Colonic mucosa (tissue), 4 donors: Measurements from ENCODE around the gene FAM168A. TPM values are rescaled to one million over a fixed set of nuclear protein-coding genes. Genes with fewer than 3 reads are reported as not detected.

Experiments
- DNase-seq: peaks from one replicate; pipeline ENCODE4 v3.0.0-alpha.2; 2020
- H3K27ac ChIP-seq: fragments of 200-600 bp; one replicate; pipeline ENCODE4 v1.8.0; 2021
- H3K27me3 ChIP-seq: fragments of 200-600 bp; one replicate; pipeline ENCODE4 v1.8.0; 2021
- H3K36me3 ChIP-seq: fragments of 200-600 bp; one replicate; pipeline ENCODE4 v1.8.0; 2021
- H3K4me1 ChIP-seq: fragments of 200-600 bp; one replicate; pipeline ENCODE4 v1.8.0; 2021; ENCODE audit warnings: mild to moderate bottlenecking
- H3K4me3 ChIP-seq: fragments of 200-600 bp; one replicate; pipeline ENCODE4 v1.8.0; 2021
- H3K9ac ChIP-seq, 2 donors: one replicate each; pipeline ENCODE4 v1.7.0; 2013; ENCODE audit warnings: control low read depth in 2 of 2, low read depth in 2 of 2, low read length in 2 of 2
- H3K9me3 ChIP-seq: fragments of 200-600 bp; one replicate; pipeline ENCODE4 v1.8.0; 2021
- intact Hi-C: fragments of 100-400 bp; cut with DNase I; formaldehyde crosslinking; loops from one replicate; pipeline ENCODE4 v1.14.1; 2022
- total RNA-seq, 2 donors: library from RNA; stranded (reverse); fragmentation: NEBNext Ultra II Directional in 1 of 2; extraction: Animal tissue kit (Norgen Biotek cat#: 25700) in 1 of 2; gene quantifications; one replicate each; pipeline ENCODE4 v1.2.1, GENCODE V29; 2021
- TF ChIP-seq, protein P1 (sequence below): fragments of 200-600 bp; IDR thresholded peaks from one replicate; pipeline ENCODE4 v1.8.0; 2022; ENCODE audit warnings: antibody characterized with exemption, mild to moderate bottlenecking
- donor health status: healthy.
- donor health status: DM: no; HTN: no; CAD: no.
- donor health status: DM: no; HTN: no; CAD: no.

FAM168A gene
- total RNA-seq, 2 donors from 2014 or later = 16.9 to 21.6 TPM

DNA sequence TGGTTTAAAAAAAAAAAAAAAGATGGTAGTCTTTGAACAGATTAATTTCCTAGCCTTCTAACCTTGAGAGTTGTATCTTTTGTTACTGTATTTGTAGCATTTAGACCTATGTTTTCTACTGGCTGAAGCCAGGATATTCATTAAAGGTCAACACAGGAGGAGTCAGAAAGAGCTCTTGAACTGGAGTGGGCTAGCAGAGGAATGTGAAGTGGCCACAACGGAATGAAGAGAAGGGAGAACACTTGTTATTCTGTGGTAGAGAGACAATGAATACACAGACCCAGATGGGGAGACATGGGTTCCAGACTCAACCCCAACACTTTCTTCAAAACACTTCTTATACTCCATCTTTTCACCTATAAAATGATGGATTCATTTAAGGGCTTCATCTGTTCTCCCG is 133.6 kb downstream of the FAM168A start:
- no peak for DNase-seq
- Histone ChIP-seq H3K4me1 (no peaks in the 10 kb centered on the region), H3K27ac (no peak overlapping the region), H3K36me3 (no peaks in the 10 kb centered on the region), H3K27me3 (no peaks in the 10 kb centered on the region), H3K9ac (no peak overlapping the region), H3K9me3 (no peaks in the 10 kb centered on the region), H3K4me3 (no peak overlapping the region)
- TF ChIP-seq, protein P1, sequence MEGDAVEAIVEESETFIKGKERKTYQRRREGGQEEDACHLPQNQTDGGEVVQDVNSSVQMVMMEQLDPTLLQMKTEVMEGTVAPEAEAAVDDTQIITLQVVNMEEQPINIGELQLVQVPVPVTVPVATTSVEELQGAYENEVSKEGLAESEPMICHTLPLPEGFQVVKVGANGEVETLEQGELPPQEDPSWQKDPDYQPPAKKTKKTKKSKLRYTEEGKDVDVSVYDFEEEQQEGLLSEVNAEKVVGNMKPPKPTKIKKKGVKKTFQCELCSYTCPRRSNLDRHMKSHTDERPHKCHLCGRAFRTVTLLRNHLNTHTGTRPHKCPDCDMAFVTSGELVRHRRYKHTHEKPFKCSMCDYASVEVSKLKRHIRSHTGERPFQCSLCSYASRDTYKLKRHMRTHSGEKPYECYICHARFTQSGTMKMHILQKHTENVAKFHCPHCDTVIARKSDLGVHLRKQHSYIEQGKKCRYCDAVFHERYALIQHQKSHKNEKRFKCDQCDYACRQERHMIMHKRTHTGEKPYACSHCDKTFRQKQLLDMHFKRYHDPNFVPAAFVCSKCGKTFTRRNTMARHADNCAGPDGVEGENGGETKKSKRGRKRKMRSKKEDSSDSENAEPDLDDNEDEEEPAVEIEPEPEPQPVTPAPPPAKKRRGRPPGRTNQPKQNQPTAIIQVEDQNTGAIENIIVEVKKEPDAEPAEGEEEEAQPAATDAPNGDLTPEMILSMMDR = no peak
- intact Hi-C loops = no loop called here

- Histone ChIP-seq H3K9me3 (no peaks in the 10 kb centered on the region), H3K36me3 (no peaks in the 10 kb centered on the region), H3K4me3 (no peak overlapping the region), H3K27me3 (no peaks in the 10 kb centered on the region), H3K4me1 (no peaks in the 10 kb centered on the region), H3K27ac (no peak overlapping the region), H3K9ac (no peak overlapping the region)
- intact Hi-C loops = no loop called here
- TF ChIP-seq, protein P1 = no peak
- DNase-seq = no peak
These were observed 134.6 kb downstream of the FAM168A start for GRCh38 chr11:73463359-73463758.

DNA sequence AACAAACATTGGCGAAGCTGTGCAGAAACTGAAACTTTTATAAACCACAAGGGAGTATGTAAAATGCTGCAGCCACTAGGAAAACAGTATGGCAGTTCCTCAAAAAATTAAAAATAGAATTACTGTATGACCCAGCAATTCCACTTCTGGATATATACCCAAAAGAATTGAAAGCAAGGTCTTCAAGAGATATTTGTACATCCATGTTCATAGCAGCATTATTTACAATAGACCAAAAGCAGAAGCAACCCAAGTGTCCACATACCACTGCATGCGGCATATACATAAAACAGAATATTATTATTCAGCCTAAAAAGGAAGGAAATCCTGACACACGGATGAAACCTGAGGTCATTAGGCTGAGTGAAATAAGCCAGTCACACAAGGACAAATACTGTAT is 135.9 kb downstream of the FAM168A start:
- DNase-seq = no peak
- no peak overlapping the region for H3K27ac ChIP-seq
- TF ChIP-seq, protein P1 = no peak
- H3K27me3 ChIP-seq = no peaks in the 10 kb centered on the region
- no peaks in the 10 kb centered on the region for H3K36me3 ChIP-seq
- H3K4me3 ChIP-seq = no peak overlapping the region
- intact Hi-C loops = no loop called here
- no peaks in the 10 kb centered on the region for H3K4me1 ChIP-seq
- no peaks in the 10 kb centered on the region for H3K9me3 ChIP-seq
- no peak overlapping the region for H3K9ac ChIP-seq

DNA sequence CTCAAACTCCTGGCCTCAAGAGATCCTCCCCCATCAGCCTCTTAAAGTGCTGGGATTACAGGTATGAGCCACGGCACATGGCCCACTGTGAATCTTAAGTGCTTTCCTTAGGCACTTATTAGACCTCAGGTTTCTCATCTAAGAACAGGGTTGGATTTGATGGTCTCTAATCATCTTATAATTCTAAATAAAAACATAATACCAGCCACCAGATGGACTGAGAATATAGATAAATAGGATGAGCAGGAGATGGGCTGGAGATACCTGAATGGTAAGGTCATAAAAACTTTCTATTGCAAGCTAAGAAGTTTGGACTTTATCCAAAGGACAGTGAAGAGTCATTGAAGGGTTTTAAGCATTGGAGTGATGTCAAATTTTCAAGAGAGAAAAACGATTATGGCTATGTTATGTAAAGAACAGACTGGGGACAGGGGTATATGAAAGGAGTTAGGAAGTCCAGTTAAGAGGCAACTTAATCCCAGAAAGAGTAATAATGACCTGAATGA is 136.5 kb downstream of the FAM168A start:
- Histone ChIP-seq H3K27ac (no peak overlapping the region), H3K4me1 (no peaks in the 10 kb centered on the region), H3K27me3 (no peaks in the 10 kb centered on the region), H3K4me3 (no peak overlapping the region), H3K36me3 (no peaks in the 10 kb centered on the region), H3K9me3 (no peaks in the 10 kb centered on the region), H3K9ac (no peak overlapping the region)
- no peak for DNase-seq
- intact Hi-C loops = no loop called here
- TF ChIP-seq, protein P1 = no peak

DNA sequence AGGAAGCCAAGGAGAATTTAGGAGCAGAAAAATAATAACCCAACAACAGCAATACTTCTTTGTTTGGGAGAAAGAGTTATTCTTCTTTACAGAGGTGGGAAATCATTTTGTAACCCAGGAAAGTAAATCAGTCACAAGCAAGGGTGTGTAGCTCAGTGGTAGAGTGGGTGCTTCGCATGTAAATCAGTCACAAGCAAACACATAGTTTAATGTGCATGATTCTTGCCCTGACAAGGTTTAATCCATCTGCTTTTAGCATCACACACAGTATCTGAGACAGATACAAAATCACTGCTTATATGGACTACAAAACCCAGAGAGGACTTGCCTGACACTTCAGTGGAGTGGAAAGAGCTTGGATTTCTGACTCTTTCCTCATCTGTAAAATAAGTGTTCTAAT is 139.7 kb downstream of the FAM168A start:
- Histone ChIP-seq H3K9ac (no peak overlapping the region), H3K9me3 (no peaks in the 10 kb centered on the region), H3K27ac (no peak overlapping the region), H3K27me3 (no peaks in the 10 kb centered on the region), H3K4me1 (no peaks in the 10 kb centered on the region), H3K4me3 (no peak overlapping the region), H3K36me3 (no peaks in the 10 kb centered on the region)
- intact Hi-C loops = no loop called here
- TF ChIP-seq, protein P1 = no peak
- no peak for DNase-seq
